ENCODE data around the gene TMED5. TPM values are rescaled to one million over a fixed set of nuclear protein-coding genes. Genes with fewer than 3 reads are reported as not detected.

Gene TMED5
- total and polyA plus RNA-seq, 2 experiments from 2014 or later = 25.0 to 45.2 TPM

DNA sequence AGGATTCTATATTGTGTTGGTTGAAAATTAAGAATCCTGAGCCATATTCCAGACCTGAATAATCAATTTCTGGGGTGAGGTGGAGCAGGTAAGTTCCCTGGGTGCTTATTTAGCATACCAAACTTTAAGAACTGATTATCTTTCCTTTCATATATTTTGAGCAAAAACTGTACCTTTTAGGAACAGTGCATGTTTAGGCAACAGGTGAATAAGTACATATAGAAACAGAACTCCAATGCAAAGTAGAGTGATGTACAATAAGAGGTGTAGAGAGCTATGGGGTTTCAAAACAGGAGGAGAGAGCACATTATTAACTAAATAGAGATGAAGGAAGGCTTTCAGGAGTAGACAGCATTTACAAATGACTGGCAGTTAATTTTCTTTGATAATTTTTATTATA lies 28.7 kb downstream of the TMED5 start (continued):
- TF ChIP-seq, protein P1, sequence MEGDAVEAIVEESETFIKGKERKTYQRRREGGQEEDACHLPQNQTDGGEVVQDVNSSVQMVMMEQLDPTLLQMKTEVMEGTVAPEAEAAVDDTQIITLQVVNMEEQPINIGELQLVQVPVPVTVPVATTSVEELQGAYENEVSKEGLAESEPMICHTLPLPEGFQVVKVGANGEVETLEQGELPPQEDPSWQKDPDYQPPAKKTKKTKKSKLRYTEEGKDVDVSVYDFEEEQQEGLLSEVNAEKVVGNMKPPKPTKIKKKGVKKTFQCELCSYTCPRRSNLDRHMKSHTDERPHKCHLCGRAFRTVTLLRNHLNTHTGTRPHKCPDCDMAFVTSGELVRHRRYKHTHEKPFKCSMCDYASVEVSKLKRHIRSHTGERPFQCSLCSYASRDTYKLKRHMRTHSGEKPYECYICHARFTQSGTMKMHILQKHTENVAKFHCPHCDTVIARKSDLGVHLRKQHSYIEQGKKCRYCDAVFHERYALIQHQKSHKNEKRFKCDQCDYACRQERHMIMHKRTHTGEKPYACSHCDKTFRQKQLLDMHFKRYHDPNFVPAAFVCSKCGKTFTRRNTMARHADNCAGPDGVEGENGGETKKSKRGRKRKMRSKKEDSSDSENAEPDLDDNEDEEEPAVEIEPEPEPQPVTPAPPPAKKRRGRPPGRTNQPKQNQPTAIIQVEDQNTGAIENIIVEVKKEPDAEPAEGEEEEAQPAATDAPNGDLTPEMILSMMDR (conservative IDR thresholded peaks at IDR 0.05; ENCODE audit: low read depth in 2 of 2) = no peak
- TF ChIP-seq ZNF114 (CRISPR knock-in tag; IDR thresholded peaks at IDR 0.05) (no peak), NANOG (IDR thresholded peaks at IDR 0.05; ENCODE audit: borderline replicate concordance) (no peak)

GRCh38 chr1:93150729-93151128 lies 29.5 kb downstream of the TMED5 start:
- H3K4me2 ChIP-seq = no peak overlapping the region
- Mint-ChIP-seq H3K27ac (no peak overlapping the region), H3K27me3 (ENCODE audit: insufficient read depth, low read depth, poor library complexity) (peaks cover 2% of the 10 kb centered on the region), H3K4me3 (no peak overlapping the region), H3K36me3 (ENCODE audit: low read depth) (no peaks in the 10 kb centered on the region; the same call in 2 of the 3 replicates), H3K9me3 (no peaks in the 10 kb centered on the region; the same call in 2 of the 3 replicates), H3K4me1 (peaks cover 8% of the 10 kb centered on the region)
- no peaks in the 10 kb centered on the region for H3F3A ChIP-seq (replicated peaks; ENCODE audit: low read depth)
- H3K27me3 ChIP-seq (ENCODE audit: insufficient read depth) = no peaks in the 10 kb centered on the region
- DNase-seq (ENCODE audit: low spot score) (no peak), ATAC-seq (no peak)
- 0 out of 2 replicates have a peak overlapping the region, but pooled peaks have one; percentile 13 for H3K27ac ChIP-seq (ENCODE audit: low read depth)
- 0 out of 2 replicates have a peak, but pooled peaks cover 7% of the 10 kb centered on the region for H4K20me1 ChIP-seq (replicated peaks; ENCODE audit: insufficient read depth)
- no peaks in the 10 kb centered on the region for H3K9me2 ChIP-seq (ENCODE audit: insufficient read depth)
- no peak overlapping the region for H2AFZ ChIP-seq
- H3K79me2 ChIP-seq (replicated peaks; ENCODE audit: insufficient read depth) = no peaks in the 10 kb centered on the region; the same call in 1 of the 2 replicates
- H3K36me3 ChIP-seq (ENCODE audit: insufficient read depth) = no peaks in the 10 kb centered on the region; the same call in 1 of the 2 replicates
- no peaks in the 10 kb centered on the region; the same call in 1 of the 2 replicates for H3K4me1 ChIP-seq (ENCODE audit: insufficient read depth)
- H3K4me3 ChIP-seq = no peak overlapping the region
- TF ChIP-seq, protein P2, sequence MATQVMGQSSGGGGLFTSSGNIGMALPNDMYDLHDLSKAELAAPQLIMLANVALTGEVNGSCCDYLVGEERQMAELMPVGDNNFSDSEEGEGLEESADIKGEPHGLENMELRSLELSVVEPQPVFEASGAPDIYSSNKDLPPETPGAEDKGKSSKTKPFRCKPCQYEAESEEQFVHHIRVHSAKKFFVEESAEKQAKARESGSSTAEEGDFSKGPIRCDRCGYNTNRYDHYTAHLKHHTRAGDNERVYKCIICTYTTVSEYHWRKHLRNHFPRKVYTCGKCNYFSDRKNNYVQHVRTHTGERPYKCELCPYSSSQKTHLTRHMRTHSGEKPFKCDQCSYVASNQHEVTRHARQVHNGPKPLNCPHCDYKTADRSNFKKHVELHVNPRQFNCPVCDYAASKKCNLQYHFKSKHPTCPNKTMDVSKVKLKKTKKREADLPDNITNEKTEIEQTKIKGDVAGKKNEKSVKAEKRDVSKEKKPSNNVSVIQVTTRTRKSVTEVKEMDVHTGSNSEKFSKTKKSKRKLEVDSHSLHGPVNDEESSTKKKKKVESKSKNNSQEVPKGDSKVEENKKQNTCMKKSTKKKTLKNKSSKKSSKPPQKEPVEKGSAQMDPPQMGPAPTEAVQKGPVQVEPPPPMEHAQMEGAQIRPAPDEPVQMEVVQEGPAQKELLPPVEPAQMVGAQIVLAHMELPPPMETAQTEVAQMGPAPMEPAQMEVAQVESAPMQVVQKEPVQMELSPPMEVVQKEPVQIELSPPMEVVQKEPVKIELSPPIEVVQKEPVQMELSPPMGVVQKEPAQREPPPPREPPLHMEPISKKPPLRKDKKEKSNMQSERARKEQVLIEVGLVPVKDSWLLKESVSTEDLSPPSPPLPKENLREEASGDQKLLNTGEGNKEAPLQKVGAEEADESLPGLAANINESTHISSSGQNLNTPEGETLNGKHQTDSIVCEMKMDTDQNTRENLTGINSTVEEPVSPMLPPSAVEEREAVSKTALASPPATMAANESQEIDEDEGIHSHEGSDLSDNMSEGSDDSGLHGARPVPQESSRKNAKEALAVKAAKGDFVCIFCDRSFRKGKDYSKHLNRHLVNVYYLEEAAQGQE (IDR thresholded peaks at IDR 0.05; ENCODE audit: unreplicated experiment) = no peak
- TF ChIP-seq EZH2phosphoT487 (IDR thresholded peaks at IDR 0.05; ENCODE audit: unreplicated experiment) (no peak), CREB1 (CRISPR knock-in tag; IDR thresholded peaks at IDR 0.05; ENCODE audit: low read depth) (no peak), ZNF331 (CRISPR knock-in tag; IDR thresholded peaks at IDR 0.05; ENCODE audit: low read depth) (no peak), EZH2 (IDR thresholded peaks at IDR 0.05; ENCODE audit: low read depth, unreplicated experiment) (no peak), JUNB (IDR thresholded peaks at IDR 0.05; ENCODE audit: unreplicated experiment) (no peak), ZNF114 (CRISPR knock-in tag; IDR thresholded peaks at IDR 0.05) (no peak), STAT1 (IDR thresholded peaks at IDR 0.05; ENCODE audit: unreplicated experiment) (no peak), NANOG (IDR thresholded peaks at IDR 0.05; ENCODE audit: borderline replicate concordance) (no peak)
- TF ChIP-seq, protein P1 (conservative IDR thresholded peaks at IDR 0.05; ENCODE audit: low read depth in 2 of 2) = no peak
- TF ChIP-seq, protein P3, sequence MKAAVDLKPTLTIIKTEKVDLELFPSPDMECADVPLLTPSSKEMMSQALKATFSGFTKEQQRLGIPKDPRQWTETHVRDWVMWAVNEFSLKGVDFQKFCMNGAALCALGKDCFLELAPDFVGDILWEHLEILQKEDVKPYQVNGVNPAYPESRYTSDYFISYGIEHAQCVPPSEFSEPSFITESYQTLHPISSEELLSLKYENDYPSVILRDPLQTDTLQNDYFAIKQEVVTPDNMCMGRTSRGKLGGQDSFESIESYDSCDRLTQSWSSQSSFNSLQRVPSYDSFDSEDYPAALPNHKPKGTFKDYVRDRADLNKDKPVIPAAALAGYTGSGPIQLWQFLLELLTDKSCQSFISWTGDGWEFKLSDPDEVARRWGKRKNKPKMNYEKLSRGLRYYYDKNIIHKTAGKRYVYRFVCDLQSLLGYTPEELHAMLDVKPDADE (IDR thresholded peaks at IDR 0.05) = no peak
